ENCODE data around the gene P2RX6.
A peak's percentile ranks its signal among the peaks of the same experiment; 100 is the strongest.
"Not testable (repeated sequence)": the region's sequence is repeated elsewhere in the genome, so short reads cannot be mapped to it uniquely, and the experiment has no call there.

The P2RX6 gene

DNA sequence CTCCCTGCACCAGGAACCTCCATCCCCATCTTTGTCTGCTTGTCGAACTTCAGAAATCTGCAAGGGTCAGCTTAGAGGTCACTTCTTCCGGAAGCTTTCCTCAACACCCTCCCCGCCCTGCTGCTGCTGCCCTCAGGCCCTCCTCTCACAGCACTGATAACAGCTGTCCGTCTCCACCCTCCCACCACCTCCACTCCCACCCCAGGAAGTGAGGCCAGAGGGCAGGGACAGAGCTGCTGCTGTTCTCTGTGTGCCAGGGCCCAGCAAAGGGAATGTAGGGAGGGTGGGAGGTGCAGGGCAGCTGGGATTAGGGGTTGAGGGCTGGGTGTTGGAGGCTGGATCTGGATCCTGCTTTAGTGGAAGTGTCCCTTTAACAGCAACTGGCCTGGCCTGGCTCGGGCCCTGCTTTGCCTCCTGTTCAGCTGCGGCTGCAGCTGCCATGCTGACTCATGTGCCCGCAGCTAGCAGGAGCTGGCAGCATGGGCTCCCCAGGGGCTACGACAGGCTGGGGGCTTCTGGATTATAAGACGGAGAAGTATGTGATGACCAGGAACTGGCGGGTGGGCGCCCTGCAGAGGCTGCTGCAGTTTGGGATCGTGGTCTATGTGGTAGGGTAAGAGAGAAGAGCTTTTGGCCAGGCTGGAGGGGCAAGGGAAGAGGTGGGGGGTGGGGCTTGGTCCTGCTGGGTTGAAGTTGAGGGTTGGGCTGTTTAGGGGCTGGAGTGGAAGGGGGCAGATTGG is at the start of gene P2RX6:
TSS of gene P2RX6 (plus strand) at position 440 of the 740 bp plus-strand sequence. CDS start at position 450, 10 bp downstream.
- H3K4me3 Mint-ChIP-seq: peak within 1 kb of the TSS; percentile 69
- H3K27ac Mint-ChIP-seq: peak within 1 kb of the TSS; percentile 52
- H3K27me3 Mint-ChIP-seq (ENCODE audit: low read depth): peaks cover 21% of the 10 kb centered on the region
- H3K9me3 Mint-ChIP-seq: no peaks in the 10 kb centered on the region
- H3K36me3 Mint-ChIP-seq (ENCODE audit: low read depth): no peaks in the 10 kb centered on the region
- H3K4me1 Mint-ChIP-seq (ENCODE audit: low read depth): peaks cover 15% of the 10 kb centered on the region

DNA sequence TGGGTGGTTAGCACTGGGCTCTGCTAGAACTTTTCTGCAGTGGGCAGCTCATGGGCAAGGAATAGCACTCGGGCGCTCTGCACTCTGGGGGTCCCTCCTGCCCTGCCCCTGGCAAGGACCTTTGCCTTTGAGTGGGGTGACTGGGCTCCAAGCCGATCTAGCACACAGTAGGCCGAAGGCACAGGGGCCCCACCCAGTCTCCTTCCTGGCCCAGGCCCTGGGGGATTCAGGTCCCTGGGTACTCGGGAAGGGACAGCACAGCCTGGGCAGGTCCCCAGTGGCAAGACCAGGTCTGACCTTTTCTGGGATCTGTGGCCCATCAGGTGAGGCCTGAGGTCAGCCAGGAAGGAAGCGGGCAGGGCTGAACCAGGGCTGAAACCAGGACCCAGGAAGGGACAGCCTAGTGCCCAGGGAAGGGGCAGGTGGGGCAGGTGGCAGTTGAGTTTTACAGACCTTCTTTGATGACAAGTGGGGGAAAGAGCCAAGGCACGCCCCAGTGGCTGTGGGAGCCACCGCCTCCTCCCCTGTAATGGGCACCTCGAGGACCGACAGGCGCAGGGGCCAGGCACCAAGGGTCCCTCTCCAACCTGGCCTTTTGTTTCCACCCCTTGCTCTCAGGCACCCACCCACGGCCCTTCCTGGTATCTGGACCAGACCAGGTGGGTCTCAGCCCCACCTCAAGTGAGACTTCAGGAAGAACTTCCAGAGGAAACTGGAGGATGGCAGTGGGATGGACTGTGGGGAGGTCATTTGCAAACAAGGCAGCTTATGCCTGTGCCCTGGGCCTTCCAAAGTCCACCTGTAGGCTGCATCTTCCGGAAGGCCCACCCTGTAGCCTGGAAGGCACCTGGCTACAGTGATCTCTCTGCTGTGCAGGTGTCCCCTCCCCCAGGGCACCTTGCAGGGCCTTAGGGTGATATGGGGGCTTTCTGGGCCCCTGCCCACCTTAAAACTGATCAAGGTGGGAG is 48.8 kb upstream of the P2RX6 start:
- Mint-ChIP-seq H3K27me3 (ENCODE audit: low read depth) (peaks cover 37% of the 10 kb centered on the region), H3K9me3 (no peaks in the 10 kb centered on the region), H3K36me3 (ENCODE audit: low read depth) (no peaks in the 10 kb centered on the region), H3K27ac (no peak overlapping the region), H3K4me1 (ENCODE audit: low read depth) (peaks cover 10% of the 10 kb centered on the region), H3K4me3 (no peak overlapping the region)

DNA sequence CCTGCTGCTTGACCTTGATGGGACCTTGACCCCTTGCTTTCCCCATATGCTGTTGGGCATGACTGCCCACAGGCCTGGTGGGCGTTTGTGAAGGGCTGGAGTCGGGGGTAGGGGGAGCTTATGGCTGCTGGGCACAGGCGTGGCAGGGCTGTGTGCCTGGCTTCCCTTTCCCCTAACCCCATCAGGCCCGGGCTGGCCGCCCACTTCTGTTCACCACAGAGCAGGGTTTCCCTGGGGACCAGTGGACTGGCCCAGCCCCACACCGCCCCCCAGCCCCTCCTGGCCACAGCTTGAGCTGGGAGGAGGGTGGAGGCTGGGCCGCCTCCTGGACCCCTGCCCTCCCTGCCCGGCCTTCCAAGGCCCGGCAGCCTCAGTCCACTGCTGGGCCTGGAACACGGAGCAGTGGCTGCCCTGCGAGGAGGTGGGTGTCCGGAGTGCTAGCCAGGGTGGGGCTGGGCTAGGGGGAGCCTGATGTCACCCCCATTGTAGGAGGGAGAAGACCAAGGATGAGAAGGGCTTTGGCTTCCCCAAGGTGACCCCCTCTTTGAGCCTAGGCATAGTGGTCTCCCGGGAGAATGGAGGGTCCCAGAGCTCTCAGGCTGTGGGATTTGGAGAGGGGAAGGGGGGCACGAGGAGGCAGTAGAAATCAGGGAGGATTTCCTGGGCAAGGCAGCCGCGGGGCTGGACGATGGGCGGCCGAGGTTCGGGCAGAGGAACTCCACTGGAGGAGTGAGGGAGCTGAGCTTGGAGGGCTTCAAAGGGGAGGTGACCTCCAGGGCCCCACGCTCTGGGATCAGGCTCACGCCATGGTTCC is 47.9 kb upstream of the P2RX6 start, which contains the start of gene AIFM3:
TSS of gene AIFM3 (plus strand) at position 373 of the 814 bp plus-strand sequence. CDS start 690 bp downstream, outside the sequence.
- no peak within 1 kb of the TSS for H3K27ac Mint-ChIP-seq
- no peaks in the 10 kb centered on the region for H3K36me3 Mint-ChIP-seq (ENCODE audit: low read depth)
- no peaks in the 10 kb centered on the region for H3K9me3 Mint-ChIP-seq
- H3K27me3 Mint-ChIP-seq (ENCODE audit: low read depth): peaks cover 31% of the 10 kb centered on the region
- H3K4me1 Mint-ChIP-seq (ENCODE audit: low read depth): peaks cover 6% of the 10 kb centered on the region
- H3K4me3 Mint-ChIP-seq: no peak within 1 kb of the TSS

DNA sequence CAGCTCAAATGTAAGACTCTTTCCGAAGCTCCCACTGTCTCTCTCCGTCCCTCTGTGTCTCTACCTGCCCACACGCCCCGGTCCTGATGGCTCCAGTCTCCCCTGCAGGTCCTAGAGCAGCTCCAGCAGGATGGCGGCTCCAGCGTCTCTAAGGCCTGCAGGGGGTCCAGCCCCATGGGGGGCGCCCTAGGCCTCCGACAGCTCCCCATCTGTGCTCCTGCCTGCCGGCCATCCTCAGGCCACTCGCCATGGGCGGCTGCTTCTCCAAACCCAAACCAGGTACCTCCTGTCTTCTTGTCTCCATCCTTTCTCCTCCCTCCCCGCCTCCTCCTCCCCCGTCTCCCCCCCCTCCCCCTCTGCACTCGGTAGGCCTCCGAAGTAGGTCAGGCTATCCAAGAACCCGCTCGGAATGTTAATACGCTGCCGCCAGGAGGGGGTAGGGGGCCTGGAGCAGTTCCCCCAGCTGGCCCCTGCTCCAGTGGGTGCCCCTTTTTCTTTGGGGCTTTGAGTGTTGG is 47.2 kb upstream of the P2RX6 start:
- Mint-ChIP-seq H3K27ac (no peak overlapping the region), H3K36me3 (ENCODE audit: low read depth) (no peaks in the 10 kb centered on the region), H3K27me3 (ENCODE audit: low read depth) (peaks cover 31% of the 10 kb centered on the region), H3K4me1 (ENCODE audit: low read depth) (peaks cover 6% of the 10 kb centered on the region), H3K9me3 (no peaks in the 10 kb centered on the region), H3K4me3 (no peak overlapping the region)

DNA sequence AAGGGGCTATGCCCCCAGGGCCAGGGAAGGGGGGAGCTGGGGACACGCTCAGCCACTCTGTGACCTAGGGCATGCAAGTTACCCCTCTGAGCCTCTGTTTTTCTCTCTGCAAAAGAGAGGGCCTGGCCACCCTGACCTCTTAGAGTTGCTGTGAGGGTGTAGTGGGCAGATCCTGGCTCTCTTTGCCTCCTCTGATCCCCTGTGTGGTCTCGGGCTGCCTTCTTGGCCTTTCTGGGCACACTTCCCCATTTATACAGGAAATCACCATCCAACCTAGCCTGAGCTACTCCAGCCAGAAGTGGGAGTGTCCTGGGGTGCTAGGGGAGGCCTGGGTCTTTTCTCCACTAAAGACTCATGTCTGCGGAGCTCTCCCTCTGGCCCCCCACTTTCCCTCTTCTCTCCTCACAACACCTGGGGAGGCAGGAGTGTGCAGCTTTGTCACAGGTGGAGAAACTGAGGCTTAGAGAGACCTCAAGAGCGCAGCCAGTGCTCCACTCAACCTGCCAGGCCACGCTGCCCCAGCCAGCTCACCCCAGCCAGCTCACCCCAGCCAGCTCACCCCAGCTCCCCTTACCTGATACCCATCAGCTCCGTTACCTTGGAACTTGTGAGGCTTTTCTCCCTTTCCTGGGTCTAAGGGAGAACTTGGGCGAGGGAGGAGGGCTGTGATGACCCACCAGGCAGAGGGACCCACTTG is 46.5 kb upstream of the P2RX6 start:
- H3K9me3 Mint-ChIP-seq: no peaks in the 10 kb centered on the region
- no peak overlapping the region for H3K4me3 Mint-ChIP-seq

DNA sequence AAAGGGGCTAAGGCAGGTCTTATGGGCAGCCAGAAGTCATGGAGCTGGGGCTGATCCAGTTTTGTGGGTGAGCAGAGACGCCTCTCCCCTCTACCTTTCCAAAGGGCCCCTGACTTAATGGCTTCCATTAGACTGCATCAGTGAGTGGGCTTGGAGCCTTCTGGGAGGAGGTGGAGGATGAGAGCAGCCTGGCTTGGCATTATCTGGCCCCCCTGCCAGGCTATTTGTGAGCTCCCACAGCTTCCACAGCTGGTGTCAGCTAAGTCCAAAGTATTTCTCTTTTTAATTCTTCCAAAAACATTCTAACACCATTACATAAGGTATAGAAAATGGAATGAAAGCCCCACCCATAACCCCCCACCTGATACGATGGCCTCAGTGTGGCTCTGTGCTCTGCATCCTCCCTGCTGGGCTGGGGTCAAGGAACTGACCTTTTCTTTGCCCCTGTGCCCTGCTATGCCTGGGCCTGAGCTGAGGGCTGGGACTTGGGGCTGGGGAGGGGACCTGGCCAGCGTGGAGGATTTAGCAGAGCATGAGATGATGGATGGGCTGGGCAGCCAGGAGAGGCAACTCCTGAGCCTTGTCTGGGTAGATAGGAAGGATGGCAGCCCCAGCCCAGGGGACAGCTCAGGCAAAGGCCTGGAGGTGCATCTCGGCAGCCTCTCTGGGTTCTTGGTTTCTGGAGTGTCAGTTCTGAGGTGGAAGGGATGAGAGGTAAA is 43.9 kb upstream of the P2RX6 start:
- no peaks in the 10 kb centered on the region for H3K4me1 Mint-ChIP-seq (ENCODE audit: low read depth)
- no peaks in the 10 kb centered on the region for H3K9me3 Mint-ChIP-seq
- H3K27ac Mint-ChIP-seq: no peak overlapping the region
- H3K36me3 Mint-ChIP-seq (ENCODE audit: low read depth): no peaks in the 10 kb centered on the region
- H3K27me3 Mint-ChIP-seq (ENCODE audit: low read depth): peaks cover 3% of the 10 kb centered on the region
- H3K4me3 Mint-ChIP-seq: no peak overlapping the region

More for the DNA sequence above, 46.5 kb upstream of the P2RX6 start:
- H3K4me1 Mint-ChIP-seq (ENCODE audit: low read depth): peaks cover 6% of the 10 kb centered on the region
- H3K27me3 Mint-ChIP-seq (ENCODE audit: low read depth): peaks cover 25% of the 10 kb centered on the region
- H3K36me3 Mint-ChIP-seq (ENCODE audit: low read depth): no peaks in the 10 kb centered on the region
- no peak overlapping the region for H3K27ac Mint-ChIP-seq

DNA sequence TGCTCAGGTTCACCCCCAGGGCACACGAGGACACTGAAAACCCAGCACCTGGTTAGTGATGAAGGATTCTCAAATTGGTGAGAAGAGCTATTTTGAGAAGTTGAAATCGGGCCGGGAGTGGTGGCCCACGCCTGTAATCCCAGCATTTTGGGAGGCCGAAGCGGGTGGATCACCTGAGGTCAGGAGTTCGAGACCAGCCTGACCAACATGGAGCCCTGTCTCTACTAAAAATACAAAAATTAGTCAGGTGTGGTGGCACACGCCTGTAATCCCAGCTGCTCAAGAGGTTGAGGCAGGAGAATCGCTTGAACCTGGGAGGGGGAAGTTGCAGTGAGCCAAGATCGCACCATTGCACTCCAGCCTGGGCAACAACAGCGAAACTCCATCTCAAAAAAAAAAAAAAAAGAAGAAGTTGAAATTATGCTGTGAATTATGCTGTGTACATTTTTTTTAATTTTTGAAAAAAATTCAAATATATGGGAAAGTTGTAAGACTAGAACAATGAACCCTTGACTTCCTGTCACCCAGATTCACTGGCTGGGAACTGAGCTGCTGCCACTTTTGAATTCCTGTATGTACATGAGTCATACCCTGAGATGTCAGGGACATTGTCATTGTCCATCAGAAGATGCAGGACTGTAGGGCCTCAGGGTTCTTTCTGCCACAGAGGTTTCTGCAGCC is 42.8 kb upstream of the P2RX6 start:
- not testable (repeated sequence) for H3K27me3 Mint-ChIP-seq (ENCODE audit: low read depth); H3K9me3 Mint-ChIP-seq; H3K4me3 Mint-ChIP-seq; H3K4me1 Mint-ChIP-seq (ENCODE audit: low read depth); H3K27ac Mint-ChIP-seq; H3K36me3 Mint-ChIP-seq (ENCODE audit: low read depth)

DNA sequence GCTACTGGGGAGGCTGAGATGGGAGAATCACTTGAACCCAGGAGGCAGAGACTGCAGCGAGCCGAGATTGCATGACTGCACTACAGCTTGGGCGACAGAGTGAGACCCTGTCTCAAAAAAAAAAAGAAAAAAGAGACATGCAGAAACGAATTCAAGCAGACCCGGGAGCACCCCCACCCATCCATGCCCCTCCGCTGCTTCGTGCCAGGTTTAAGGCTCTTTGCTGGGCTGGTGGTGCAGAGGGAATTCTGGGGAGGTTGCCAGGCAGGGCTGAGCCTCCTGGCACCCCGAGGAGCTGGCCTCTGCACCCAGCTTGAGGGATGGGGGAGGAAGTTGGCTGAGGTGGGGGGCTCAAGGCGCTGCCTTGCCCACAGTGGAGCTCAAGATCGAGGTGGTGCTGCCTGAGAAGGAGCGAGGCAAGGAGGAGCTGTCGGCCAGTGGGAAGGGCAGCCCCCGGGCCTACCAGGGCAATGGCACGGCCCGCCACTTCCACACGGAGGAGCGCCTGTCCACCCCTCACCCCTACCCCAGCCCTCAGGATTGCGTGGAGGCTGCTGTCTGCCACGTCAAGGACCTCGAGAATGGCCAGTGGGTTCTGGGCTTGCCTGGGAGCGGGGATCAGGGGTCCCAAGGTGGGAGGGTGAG is 41.9 kb upstream of the P2RX6 start:
- H3K4me3 Mint-ChIP-seq: no peak overlapping the region
- peaks cover 1% of the 10 kb centered on the region for H3K9me3 Mint-ChIP-seq
- no peak overlapping the region for H3K27ac Mint-ChIP-seq
- no peaks in the 10 kb centered on the region for H3K36me3 Mint-ChIP-seq (ENCODE audit: low read depth)
- H3K27me3 Mint-ChIP-seq (ENCODE audit: low read depth): no peaks in the 10 kb centered on the region
- H3K4me1 Mint-ChIP-seq (ENCODE audit: low read depth): no peaks in the 10 kb centered on the region

DNA sequence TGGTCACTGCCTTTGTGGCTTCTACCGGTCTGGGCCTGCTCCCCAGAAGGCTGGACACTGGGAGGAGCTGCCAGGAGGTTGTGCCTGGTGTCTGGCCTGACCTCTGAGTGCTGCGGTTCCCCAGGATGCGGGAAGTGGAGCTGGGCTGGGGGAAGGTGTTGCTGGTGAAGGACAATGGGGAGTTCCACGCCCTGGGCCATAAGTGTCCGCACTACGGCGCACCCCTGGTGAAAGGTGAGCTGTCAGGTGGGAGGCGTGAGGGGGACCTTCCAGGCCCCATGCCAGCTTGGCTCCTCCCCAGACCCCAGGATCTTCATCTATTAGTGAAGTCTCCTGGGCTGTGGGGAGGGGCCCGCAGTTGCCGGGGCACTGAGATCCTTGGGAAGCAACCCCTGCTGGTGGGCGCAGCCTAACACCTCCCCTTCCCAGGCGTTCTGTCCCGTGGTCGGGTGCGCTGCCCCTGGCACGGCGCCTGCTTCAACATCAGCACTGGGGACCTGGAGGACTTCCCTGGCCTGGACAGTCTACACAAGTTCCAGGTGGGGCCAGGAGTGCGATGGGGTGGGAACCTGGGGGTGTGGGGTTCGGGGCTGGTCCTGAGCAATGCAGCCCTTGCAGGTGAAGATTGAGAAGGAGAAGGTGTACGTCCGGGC is 41.2 kb upstream of the P2RX6 start:
- Mint-ChIP-seq H3K9me3 (peaks cover 8% of the 10 kb centered on the region), H3K36me3 (ENCODE audit: low read depth) (no peaks in the 10 kb centered on the region), H3K4me1 (ENCODE audit: low read depth) (no peaks in the 10 kb centered on the region), H3K27ac (no peak overlapping the region), H3K4me3 (no peak overlapping the region), H3K27me3 (ENCODE audit: low read depth) (no peaks in the 10 kb centered on the region)

DNA sequence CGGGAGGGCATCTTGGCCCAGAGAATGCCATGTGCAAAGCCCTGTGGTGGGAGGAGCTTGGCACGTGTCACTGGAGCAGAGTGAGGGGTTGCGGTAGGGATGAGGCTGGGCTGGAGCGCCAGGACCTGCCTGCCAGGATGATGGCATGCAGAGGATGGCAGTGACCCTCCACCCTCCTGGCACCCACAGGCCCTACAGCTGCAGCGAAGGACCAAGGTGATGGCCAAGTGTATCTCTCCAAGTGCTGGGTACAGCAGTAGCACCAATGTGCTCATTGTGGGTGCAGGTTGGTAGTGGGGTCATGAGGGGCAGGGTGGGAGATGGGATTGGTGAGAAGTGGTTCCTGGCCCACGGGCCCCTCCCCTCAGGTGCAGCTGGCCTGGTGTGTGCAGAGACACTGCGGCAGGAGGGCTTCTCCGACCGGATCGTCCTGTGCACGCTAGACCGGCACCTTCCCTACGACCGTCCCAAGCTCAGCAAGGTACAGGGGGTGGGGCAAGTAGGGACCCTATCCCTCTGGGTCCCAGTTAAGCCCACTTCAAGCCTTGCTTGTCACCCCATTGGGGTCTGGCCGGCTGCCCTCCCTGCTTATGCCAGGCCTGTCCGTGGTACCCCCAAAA is 40.5 kb upstream of the P2RX6 start:
- H3K27ac Mint-ChIP-seq: no peak overlapping the region
- H3K36me3 Mint-ChIP-seq (ENCODE audit: low read depth): peaks cover 1% of the 10 kb centered on the region
- no peak overlapping the region for H3K4me3 Mint-ChIP-seq
- H3K4me1 Mint-ChIP-seq (ENCODE audit: low read depth): peaks cover 4% of the 10 kb centered on the region
- H3K9me3 Mint-ChIP-seq: peaks cover 12% of the 10 kb centered on the region
- no peaks in the 10 kb centered on the region for H3K27me3 Mint-ChIP-seq (ENCODE audit: low read depth)

DNA sequence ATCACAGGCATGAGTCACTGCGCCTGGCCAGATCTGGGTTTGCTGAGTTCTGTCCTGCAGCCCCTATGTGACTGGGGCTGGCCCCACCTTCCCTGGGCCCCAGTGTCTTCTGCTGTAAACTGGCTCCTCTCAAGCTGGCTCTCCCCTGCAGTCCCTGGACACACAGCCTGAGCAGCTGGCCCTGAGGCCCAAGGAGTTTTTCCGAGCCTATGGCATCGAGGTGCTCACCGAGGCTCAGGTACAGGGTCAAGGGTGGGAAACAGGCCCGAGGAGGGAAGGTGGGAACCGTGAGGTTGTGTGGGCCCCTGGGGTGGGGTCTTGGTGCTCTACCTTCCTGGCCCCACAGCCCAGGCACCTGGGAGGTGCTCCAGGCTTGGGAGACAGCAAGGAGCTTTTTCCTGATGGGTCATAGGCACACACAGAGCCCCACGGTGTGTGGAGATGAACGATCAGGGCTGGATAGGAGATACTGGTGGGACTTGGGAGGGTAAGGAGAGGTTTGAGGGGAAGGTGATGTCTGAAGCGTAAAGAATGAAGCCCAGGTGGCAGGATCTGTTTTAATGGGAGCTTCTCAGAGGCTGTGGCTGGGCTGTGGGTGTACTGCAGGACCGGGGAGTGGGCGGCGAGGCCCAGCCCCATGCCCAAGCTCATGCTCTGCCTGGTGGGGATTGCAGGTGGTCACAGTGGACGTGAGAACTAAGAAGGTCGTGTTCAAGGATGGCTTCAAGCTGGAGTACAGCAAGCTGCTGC is 39.2 kb upstream of the P2RX6 start:
- Mint-ChIP-seq H3K27ac (no peak overlapping the region), H3K4me3 (no peak overlapping the region), H3K4me1 (ENCODE audit: low read depth) (peaks cover 9% of the 10 kb centered on the region), H3K27me3 (ENCODE audit: low read depth) (no peaks in the 10 kb centered on the region), H3K9me3 (peaks cover 12% of the 10 kb centered on the region), H3K36me3 (ENCODE audit: low read depth) (peaks cover 1% of the 10 kb centered on the region)

All from T-helper 1 cell treated with Interleukin-12 subunit alpha and Interleukin-12 subunit beta and Interleukin-4 antibody, amounts not matched to agents 30 μg/mL and 1 μg/mL, for 36 hours (primary cell).